GM19240 (cell line): ENCODE data around the gene ZNF180.
"Not testable (repeated sequence)": the region's sequence is repeated elsewhere in the genome, so short reads cannot be mapped to it uniquely, and the experiment has no call there.

Experiments
- DNase-seq: peaks from one replicate; pipeline ENCODE4 v3.0.0; 2011; ENCODE audit warnings: low spot score; ENCODE audit not compliant: insufficient read length

ZNF180 gene

GRCh38 chr19:44499962-44500949, at the start of gene ZNF180:
Gene ZNF180, minus strand, starts transcription at chr19:44500522. Its CDS starts 3,188 bp downstream, at chr19:44497334.
- DNase-seq = peak; percentile 95

DNA sequence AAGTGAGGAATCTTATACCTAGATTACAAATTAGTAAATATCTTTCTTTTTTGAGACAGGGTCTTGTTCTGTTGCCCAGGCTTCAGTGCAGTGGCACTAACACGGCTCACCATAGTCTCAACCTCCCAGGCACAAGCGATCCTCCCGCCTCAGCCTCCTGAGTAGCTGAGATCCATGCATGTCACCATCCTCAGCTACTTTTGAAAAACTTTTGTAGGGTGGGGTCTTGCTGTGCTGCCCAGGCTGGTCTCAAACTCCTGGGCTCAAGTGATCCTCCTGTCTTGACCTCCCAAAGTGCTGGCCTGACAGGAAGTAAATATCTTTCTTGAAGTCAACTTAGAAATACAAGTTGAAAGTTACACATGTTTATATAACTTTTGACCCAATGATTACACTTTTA, 49.2 kb upstream of the ZNF180 start:
- DNase-seq = no peak

DNA sequence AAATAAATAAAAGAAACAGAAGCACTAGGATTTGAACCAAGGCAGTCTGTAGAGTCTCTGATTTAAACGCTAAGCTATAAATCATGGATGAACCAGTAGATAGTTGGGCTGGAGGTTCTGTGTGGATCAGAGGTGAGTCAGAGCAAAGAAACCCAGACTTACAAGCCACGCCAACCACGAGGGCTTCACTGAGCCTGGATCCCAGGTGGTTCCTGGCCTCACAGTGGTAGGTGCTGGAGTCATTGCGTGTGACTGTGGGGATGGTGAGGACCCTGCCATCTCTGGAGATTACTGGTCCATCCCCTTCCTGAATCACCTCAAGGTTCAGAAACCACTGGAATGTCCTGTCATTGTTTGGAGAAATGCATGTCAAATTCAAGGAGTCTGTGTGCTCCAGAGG, 48.4 kb upstream of the ZNF180 start:
- no peak for DNase-seq

GRCh38 chr19:44544031-44544430, 43.7 kb upstream of the ZNF180 start:
- DNase-seq = no peak

DNA sequence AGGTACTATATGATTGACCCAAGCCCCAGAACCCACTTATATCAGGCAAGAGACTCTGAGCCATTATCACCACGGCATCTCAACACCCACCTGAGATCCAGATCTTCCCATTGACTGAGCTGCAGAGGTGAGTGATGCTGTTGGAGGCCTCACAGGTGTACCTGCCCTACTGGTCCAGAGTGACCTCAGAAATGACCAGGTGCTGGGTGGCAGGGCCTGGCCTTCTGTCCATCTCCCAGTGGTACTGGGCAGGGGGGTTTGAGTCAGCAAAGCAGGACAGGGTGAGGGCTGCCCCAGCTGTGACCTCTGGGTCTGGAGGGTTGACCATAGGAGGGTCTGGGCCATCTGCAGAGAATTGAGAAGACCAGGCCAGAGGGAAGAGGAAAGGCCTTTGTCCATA, 42.3 kb upstream of the ZNF180 start:
- DNase-seq = no peak

DNA sequence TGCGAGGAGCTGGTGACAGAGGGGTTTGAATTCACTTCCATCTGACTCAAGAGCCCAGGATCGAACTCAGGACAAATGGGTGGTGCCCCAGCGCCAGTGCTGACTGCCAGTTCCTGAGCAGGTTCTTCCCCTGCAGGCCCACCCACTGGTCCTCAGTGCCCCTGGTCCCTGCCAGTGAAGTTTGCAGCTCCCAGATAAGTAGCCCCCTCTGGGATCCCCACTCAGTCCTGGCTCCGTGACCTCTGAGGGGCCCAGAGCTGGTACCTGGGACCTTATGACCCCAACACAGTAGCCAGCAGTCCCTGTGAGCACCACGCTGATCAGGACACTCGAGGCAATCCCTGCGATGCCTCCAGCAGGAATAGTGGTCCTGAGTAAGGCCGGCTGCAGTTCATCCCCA, 40.4 kb upstream of the ZNF180 start:
- no peak for DNase-seq

GRCh38 chr19:44539991-44540390, 39.7 kb upstream of the ZNF180 start:
- DNase-seq = no peak

DNA sequence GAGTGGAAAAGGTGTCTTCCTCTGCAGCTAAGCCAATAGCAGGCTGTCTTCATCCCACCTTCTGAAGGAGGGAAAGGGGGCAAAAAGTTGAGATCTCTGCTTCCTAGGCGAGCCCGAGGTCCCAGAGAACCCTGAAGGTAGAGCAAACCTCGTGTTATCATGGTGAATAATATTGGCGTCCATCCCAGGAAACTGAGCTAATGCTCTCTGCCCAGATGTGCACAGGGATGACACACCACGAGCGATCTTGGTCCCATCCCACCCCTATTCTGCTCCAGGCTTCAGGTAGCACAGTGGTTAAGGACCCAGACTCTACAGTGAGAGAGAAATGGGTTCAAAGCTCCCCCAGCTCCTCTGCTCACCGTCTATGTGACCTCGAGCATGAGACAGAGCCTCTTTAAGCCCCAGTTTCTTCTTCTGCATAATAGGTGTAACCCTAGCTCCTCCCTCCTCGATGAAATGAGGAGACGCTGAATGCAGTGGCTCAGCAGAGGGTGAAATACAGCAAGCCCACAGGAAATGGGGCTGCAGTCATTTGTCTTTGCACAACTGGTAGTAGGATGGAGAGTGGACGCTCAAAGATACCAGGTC, 39.0 kb upstream of the ZNF180 start:
- no peak for DNase-seq

DNA sequence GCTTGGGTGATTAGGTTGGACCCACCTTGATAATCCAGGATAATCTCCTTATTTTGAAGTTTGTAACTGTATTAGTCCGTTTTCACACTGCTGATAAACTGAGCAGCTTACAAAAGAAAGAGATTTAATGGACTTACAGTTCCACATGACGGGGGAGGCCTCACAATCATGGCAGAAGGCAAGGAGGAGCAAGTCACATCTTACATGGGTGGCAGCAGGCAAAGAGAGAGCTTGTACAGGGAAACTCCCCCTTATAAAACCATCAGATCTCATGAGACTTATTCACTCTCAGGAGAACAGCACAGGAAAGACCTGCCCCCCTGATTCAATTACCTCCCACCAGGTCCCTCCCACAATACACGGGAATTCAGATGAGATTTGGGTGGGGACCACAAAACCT, 35.0 kb upstream of the ZNF180 start:
- not testable (repeated sequence) for DNase-seq

DNA sequence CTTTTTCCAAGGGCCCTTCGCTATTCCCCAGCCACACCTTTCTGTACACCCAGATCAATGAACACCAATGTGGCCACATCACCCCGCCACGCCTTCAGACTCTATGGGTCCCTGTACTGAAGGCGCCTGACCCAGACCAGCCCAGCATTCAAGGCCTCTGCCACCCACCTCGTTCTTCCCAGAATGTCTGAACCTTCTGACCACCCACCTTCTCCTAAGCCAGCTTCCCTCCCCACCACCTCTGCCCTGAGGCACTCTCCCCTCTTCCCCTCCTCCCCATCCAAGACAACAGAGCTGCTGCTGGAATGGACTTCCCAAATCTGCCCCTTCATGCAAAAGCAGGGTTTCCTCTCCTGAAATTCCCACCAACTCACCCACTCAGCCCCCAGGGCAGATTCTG, 32.5 kb upstream of the ZNF180 start:
- no peak for DNase-seq

DNA sequence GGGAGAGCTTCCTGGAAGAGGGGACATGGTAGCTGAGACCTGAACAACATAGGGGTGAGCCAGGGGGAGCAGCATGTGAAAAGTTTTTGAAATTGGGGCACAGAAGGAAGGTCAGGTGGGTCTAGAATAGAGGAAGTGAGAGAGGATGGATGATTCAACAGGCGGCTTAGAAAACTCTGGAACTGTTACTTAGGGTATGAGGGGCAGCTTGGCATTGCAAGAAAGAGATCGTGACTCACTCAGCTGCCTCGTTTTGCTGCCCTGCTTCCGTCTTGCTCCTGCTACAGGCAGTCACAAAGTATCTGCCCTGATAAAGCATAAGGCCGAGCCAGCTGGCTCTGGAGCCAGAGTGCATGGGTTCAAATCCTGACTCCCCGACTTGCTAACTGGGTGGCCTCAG, 30.5 kb upstream of the ZNF180 start:
- no peak for DNase-seq

GRCh38 chr19:44529536-44529935, 29.2 kb upstream of the ZNF180 start, which contains the start of gene CEACAM20:
Gene CEACAM20, minus strand, starts transcription at chr19:44529675. Its CDS starts 166 bp downstream, at chr19:44529509.
- no peak for DNase-seq

DNA sequence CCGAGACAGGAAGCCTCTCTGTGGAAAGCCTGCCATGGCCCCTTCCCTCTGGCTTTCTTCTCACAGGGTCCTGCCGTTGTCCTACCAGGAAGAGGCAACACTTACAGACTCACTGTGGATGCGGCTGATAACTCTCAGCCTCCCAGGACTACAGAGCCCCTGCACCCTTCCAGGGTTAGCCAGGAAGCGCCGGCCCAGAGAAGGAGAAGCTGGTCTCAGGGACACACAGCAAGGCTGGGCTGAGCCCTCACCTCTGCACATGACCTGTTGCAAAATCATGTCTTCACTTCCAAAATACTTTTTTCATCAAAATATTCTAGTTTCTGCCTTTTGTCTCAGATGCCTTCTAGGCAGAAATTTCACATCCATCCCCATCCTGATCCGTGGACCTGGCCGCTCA, 27.2 kb upstream of the ZNF180 start:
- no peak for DNase-seq

GRCh38 chr19:44525721-44526430, 25.6 kb upstream of the ZNF180 start:
- no peak for DNase-seq

DNA sequence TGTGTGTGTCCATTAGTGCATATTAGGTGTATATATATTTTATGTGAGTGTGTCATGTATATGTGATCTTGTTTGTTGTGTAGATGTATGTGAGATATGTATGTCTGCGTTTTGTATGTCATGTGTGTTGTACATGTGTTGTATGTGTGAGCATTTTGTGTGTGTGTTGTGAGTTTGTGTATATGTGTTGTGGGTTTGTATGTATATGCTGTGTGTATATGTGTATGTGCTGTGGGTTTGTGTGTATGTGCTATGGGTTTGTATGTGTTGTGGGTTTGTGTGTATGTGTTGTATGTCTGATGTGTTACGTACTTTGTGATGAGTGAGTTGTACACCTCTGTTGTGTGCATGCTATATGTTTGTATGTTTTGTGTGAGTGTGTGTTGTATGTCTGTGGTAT, 21.0 kb upstream of the ZNF180 start:
- DNase-seq = no peak

DNA sequence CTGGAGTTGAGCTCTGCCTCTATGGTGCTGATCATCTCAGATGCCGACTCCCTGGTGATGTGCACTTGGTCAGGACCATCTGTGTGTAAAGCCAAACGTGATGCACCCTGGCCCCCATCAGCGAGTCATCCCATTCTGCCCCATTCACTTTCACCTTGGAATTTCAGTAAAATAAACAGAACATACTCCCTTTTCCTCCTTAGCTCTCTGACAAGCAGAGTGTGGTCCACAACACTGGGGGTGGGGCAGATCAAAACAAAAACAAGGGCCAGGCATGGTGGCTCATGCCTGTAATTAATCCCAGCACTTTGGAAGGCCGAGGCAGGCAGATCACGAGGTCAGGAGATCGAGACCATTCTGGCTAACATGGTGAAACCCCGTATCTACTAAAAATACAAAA, 16.8 kb upstream of the ZNF180 start:
- no peak for DNase-seq

GRCh38 chr19:44515907-44516306, 15.6 kb upstream of the ZNF180 start:
- no peak for DNase-seq

DNA sequence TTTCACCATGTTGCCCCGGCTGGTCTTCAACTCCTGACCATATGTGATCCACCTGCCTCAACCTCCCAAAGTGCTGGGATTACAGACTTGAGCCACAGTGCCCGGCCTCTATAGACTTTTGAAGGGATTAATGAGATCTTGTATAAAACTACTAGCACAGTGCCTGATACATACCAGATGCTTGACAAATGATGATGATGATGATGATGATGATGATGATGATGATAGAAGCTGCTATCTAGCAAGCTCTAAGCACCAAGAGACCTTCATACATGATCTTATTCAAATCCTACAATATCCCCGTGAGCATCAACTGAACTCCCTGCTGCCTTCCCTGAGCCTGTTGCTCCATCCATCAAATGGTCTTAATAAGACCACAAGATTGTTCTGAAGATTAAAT, 14.7 kb upstream of the ZNF180 start:
- DNase-seq = no peak

- no peak for DNase-seq
Observed at GRCh38 chr19:44512326-44513298, 12.3 kb upstream of the ZNF180 start.

- DNase-seq = no peak
Observed at GRCh38 chr19:44509478-44509877, 9.2 kb upstream of the ZNF180 start.

DNA sequence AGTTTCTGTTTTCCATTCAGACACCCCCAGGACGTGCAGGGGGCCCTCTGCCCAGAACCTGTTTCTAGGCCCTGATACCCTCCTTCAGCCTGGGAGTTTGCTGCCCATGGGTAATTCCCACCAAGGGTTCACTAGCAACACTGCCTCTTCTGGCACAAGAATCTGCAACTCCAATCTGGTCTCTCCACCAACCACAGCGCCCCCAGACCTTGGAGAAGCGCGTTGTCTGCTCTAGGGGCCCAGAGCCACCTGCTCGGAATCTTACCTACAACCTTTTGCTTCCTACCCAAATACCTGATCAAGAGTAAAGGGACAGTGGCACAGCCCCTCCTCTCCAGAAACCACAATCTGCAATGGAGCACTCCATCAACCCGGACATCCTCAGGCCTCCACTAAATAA, 763 bp downstream of the ZNF180 start:
- no peak for DNase-seq
